ENCODE data around the gene CCDC136.

Gene CCDC136

DNA sequence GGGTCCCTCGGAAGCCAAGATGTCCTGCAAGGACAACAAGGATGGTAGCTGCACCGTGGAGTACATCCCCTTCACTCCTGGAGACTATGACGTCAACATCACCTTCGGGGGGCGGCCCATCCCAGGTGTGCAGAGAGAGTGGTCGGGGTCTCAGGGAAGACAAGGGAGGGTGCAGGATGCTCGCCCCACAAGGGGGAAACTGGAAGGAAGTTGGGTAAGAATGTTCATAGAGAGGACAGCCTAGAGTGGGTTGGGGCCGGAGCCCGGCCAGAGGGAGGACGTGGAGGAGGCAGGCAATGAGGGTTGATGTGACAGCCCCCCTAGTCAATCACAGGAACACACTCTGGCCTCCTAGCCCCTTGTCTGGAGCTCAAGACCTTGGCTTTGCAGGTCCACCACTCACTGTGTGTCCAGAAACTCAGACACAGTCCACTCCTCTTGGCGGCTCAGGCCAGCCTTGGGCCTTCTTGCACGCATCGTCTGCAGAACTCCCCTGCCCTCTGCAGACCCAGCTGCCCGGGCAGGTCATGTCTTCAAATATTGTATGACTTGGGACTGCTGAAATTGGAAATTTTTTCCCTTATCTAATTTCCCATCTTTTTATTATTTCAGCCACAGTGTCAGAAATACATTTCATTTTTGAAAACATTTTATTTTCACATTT is 55.1 kb downstream of the CCDC136 start:
- DNase-seq: no peak

DNA sequence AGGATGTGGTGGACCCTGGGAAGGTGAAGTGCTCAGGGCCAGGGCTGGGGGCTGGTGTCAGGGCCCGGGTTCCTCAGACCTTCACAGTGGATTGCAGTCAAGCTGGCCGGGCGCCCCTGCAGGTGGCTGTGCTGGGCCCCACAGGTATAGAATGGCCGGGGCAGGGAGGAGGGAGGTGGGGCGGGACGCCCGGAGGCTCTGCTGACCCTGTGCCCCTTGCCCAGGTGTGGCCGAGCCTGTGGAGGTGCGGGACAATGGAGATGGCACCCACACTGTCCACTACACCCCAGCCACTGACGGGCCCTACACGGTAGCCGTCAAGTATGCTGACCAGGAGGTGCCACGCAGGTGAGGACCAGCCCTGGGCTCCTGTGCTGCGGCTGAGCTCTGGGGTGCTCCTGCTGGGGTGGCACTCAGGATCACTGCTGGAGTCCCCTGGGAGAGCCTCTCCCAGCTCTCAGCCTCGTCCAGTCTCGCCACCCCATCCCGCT is 56.0 kb downstream of the CCDC136 start:
- no peak for DNase-seq

GRCh38 chr7:128848289-128849155 is 56.8 kb downstream of the CCDC136 start:
- no peak for DNase-seq

GRCh38 chr7:128849156-128849515 is 57.4 kb downstream of the CCDC136 start:
- no peak for DNase-seq

- no peak for DNase-seq
These were observed 58.2 kb downstream of the CCDC136 start for GRCh38 chr7:128849804-128850490.

- no peak for DNase-seq
These were observed 60.9 kb downstream of the CCDC136 start for GRCh38 chr7:128852537-128853254.

DNA sequence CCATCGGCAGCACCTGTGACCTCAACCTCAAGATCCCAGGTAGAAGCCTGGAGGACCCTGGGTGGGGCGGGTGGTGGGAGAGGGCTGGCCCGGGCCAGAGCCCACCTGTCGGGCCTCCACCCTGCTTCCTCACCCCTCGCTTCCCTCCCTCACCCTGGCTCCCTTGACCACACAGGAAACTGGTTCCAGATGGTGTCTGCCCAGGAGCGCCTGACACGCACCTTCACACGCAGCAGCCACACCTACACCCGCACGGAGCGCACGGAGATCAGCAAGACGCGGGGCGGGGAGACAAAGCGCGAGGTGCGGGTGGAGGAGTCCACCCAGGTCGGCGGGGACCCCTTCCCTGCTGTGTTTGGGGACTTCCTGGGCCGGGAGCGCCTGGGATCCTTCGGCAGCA is 62.0 kb downstream of the CCDC136 start:
- no peak for DNase-seq

- DNase-seq: no peak
These were observed 62.6 kb downstream of the CCDC136 start for GRCh38 chr7:128854396-128854795.

- no peak for DNase-seq
These were observed 63.8 kb downstream of the CCDC136 start for GRCh38 chr7:128855559-128855958.

GRCh38 chr7:128856001-128856718 is 64.4 kb downstream of the CCDC136 start:
- DNase-seq: no peak

DNA sequence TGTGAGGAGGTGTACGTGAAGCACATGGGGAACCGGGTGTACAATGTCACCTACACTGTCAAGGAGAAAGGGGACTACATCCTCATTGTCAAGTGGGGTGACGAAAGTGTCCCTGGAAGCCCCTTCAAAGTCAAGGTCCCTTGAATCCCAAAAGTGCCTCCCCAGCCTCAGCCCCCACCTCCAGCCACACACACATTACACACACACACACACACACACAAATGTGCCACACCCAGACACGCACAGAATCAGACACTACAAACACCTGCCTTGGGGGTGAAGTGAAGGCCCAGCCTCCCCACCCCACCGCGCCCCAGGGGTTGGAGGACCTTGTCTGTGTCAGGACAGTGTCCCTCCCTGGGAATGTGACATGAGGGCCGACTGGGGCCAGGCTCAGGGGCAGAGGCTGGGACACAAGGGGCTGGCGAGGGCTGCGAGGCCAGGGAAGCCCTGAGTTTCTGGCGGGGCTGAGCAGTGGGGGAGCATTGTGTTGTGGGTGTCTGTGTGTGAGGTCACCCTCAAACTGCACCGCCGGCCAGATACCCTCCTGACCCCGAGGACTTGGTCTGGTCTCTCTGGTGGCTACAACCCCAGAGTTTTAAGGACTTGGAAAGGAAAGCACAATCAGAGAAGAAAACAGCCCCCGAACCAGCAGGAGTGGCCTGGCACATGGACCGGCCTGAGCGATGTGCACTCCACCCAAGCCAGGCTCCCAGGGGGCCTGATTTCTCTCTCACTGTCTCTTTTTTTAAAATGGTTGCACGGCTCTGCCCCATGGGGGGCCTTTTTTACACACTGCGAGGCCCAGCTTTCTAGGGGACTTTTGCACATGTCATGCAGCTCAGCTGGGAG is 66.8 kb downstream of the CCDC136 start:
- no peak for DNase-seq

DNA sequence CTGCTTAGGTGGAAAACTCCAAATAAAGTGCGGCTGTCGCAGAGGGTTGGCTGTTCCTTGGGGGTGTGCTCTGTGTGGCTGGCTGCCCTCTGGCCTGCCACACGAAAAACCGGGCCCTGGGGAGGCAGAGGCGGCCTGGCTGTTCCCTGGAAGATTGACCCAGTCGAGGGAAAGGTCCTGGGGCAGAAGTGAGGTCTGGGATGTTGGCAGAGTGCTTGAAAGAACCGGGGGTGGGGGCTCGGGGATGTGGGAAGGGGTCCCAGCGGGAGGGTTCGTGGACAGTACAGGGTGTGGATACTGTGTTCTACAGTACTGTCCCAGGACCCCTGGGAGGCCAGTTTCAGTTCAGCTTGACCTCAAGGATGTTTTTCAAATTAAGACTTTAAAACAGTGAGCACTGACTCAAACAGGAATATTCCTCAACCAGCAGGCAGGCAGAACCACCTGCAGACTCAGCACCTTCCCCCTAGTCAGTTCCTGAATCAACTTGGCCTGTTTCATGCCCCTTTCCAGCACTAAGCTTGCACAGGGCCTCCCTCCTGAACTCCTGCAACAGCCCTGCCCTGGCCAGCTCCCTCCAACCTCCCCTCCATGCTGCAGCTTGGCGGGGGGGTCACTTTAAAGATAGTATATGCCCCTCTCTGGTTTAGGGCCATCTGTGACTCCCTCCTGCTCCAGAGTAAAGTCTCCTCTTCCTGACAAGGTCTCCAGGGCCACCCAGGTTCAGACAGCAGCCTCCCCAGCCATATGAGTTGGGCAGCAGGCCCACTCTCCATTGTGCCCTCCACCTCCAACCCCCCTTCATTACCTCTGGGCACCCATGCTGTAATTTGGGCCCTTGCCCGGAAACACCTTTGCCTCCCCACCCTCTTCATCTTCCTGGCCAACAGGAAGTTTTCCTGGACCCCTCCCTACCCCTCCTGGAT is 67.7 kb downstream of the CCDC136 start:
- no peak for DNase-seq

- no peak for DNase-seq
These were observed 68.6 kb downstream of the CCDC136 start for GRCh38 chr7:128860158-128861073.

GRCh38 chr7:128861957-128862570 is 70.3 kb downstream of the CCDC136 start:
- no peak for DNase-seq

DNA sequence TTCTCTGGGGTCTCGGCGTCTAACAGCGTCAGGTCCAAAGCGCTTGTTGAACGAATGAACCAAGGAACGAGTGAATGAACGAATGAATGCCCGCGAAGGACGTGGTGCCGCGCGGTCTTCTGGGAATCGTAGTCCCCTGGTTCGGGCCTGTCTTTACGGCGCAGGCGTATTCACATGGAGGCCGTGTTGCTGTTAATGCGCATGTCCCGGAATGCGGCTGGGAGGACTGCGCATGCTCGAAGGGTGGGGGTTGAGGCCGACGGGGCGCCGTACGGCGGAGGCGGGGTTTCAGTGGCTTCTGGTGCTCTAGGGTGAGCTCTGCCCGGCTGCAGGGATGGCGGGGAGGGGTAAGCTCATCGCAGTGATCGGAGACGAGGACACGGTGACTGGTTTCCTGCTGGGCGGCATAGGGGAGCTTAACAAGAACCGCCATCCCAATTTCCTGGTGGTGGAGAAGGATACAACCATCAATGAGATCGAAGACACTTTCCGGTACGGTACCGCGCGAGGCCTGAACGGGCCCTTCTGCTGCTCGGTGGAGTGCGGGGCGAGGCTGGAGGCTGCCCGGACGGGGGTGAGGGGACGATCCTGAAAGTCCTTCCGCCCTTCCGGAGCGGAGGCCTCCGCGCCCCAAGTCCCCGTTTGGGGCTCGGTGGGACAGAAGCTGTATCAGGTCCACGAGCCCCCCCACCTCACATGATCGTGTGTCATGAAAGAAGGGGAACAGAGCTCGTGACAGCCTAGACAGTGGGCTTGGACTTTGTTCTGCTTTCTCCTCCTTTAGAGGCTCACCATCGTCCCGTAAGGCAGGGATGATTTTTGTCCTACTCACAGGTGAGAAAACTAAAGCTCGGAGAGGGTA is 71.0 kb downstream of the CCDC136 start, which contains the start of gene ATP6V1F:
Gene ATP6V1F (plus strand): TSS at position 286 of the 862 bp plus-strand sequence. CDS start 49 bp downstream, at position 335.
- DNase-seq: peak; percentile 98

DNA sequence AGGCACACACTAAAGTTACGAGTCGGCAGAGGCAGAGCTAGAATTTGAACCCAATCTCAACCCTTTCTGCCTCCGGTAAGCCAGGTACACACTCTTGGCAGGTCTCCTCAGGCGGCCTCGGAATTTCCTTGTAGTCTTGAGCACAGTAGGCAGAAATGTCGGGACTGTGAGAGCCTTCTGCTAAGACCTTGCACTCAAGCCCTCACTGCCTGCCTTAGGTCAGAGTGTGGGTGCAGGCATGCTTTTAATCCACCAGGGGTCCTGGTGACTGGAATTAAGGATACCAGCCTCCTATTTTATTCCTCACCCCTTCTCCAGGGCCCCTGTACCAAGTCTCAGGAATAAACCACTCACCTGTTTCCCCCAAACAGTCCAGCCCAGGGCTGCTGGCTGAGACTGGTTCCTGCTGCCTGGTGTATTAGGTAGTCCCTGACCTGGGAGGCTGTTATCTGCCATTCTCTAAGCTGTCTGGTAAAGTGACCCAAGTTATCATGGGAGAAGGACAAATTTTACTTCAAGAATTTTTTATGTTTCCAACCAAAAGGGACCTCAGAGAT is 71.7 kb downstream of the CCDC136 start:
- peak; percentile 39 for DNase-seq

GRCh38 chr7:128865303-128865702 is 73.5 kb downstream of the CCDC136 start:
- DNase-seq: no peak
